ENCODE measurements around the gene BCAS3. TPM values are rescaled to one million over a fixed set of nuclear protein-coding genes. Genes with fewer than 3 reads are reported as not detected.
"Not testable (repeated sequence)": the region's sequence is repeated elsewhere in the genome, so short reads cannot be mapped to it uniquely, and the experiment has no call there.

The BCAS3 gene
- total RNA-seq, 3 donors from 2014 or later: 3.6 to 4.2 (median 4.1) TPM

DNA sequence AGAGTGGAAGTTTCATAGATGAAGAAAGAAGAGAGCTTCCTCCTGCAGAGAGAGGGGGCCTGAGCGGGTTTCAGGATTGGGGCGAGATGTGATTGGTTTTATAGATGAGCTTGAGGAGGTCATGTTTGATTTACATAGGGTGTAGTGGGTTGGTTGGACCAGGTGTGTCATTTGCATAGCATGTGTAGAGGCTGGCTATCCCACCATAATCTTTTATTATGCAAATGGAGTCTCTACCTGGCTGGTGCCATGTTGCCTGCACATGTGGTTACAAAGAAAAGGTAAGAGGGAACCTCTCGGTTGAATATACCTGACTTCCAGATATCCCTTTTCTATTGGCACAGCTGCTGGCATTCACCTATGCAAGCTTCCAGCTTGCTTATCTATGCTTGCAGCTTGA is 228.1 kb downstream of the BCAS3 start:
- DNase-seq: no peak
- Mint-ChIP-seq H3K36me3 (ENCODE audit: insufficient read depth) (peaks cover 10% of the 10 kb centered on the region), H3K4me3 (no peak overlapping the region), H3K9me3 (no peaks in the 10 kb centered on the region), H3K27me3 (ENCODE audit: low read depth) (no peaks in the 10 kb centered on the region), H3K4me1 (ENCODE audit: low read depth) (no peaks in the 10 kb centered on the region)
- no peak for ATAC-seq

DNA sequence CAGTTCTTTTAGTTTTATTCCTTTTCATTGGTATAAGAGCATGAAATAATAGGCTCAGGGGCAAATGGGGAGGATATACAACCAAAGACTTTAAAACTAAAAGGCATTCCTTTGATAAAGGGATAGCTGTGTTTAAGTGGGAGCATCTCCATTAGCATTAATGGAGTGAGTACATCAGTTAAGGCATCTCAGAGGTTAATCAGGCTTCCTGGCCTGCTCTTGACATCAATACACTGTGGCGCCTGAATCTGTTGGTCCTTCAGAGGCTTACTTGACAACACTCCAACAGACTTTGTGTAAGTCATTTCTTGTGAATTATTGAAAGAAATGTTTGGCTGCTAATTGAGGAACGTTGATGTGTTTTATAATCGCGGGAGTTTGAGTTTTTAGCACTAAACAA is 230.7 kb downstream of the BCAS3 start:
- H3K27me3 Mint-ChIP-seq (ENCODE audit: low read depth): no peaks in the 10 kb centered on the region
- no peak for ATAC-seq

DNA sequence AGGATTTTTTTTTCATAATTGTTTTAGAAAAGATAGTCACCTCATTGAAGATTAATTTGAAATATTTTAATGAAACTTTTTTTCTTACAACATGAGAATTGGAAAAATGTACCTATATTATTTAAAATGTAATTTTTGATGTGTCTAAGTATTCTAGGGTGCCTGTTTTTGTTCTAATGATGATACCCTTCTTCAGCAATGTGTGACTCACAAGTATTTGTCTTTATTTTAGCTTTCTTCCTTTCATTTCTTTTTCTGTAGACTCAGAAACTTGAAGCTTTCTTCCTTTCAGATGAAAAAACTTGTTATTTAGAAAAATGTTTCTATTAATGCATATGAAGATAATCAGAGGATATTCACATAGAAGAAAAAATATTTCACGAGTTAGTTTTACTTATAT is 231.8 kb downstream of the BCAS3 start:
- Mint-ChIP-seq H3K4me1 (ENCODE audit: low read depth) (no peaks in the 10 kb centered on the region), H3K36me3 (ENCODE audit: insufficient read depth) (peaks cover 19% of the 10 kb centered on the region), H3K9me3 (no peaks in the 10 kb centered on the region), H3K4me3 (no peak overlapping the region), H3K27me3 (ENCODE audit: low read depth) (no peaks in the 10 kb centered on the region)
- ATAC-seq (no peak), DNase-seq (no peak)

More for the DNA sequence above, 230.7 kb downstream of the BCAS3 start:
- Mint-ChIP-seq H3K4me3 (no peak overlapping the region), H3K36me3 (ENCODE audit: insufficient read depth) (peaks cover 12% of the 10 kb centered on the region), H3K4me1 (ENCODE audit: low read depth) (no peaks in the 10 kb centered on the region), H3K9me3 (no peaks in the 10 kb centered on the region)
- DNase-seq: no peak

GRCh38 chr17:60910415-60910814 is 232.8 kb downstream of the BCAS3 start:
- H3K27me3 Mint-ChIP-seq (ENCODE audit: low read depth): no peaks in the 10 kb centered on the region
- ATAC-seq: no peak
- no peaks in the 10 kb centered on the region for H3K4me1 Mint-ChIP-seq (ENCODE audit: low read depth)
- no peak for DNase-seq
- H3K4me3 Mint-ChIP-seq: no peak overlapping the region
- H3K9me3 Mint-ChIP-seq: no peaks in the 10 kb centered on the region
- peaks cover 18% of the 10 kb centered on the region for H3K36me3 Mint-ChIP-seq (ENCODE audit: insufficient read depth)

DNA sequence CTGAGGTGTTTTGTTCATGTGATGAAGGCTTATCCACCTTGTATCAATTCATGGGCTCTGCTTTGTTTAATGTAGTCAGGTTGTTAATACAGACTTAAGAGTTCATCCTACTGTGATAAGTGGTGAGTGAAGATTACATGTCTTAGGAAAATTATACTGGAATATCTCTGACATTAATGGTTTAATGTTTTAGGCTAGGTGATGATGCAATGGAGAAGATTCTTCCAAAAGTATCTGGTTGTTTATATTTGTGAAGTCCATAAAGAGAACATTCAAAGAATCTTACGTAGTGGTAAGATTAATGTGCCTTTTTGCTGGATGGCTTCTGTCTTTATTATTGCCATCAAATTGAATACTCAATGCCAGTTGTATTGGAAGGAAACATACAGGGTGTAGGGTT is 236.4 kb downstream of the BCAS3 start:
- no peak for DNase-seq
- no peak overlapping the region for H3K4me3 Mint-ChIP-seq
- H3K36me3 Mint-ChIP-seq (ENCODE audit: insufficient read depth): peaks cover 21% of the 10 kb centered on the region
- no peaks in the 10 kb centered on the region for H3K4me1 Mint-ChIP-seq (ENCODE audit: low read depth)
- H3K9me3 Mint-ChIP-seq: peaks cover 7% of the 10 kb centered on the region
- ATAC-seq: no peak
- no peaks in the 10 kb centered on the region for H3K27me3 Mint-ChIP-seq (ENCODE audit: low read depth)

DNA sequence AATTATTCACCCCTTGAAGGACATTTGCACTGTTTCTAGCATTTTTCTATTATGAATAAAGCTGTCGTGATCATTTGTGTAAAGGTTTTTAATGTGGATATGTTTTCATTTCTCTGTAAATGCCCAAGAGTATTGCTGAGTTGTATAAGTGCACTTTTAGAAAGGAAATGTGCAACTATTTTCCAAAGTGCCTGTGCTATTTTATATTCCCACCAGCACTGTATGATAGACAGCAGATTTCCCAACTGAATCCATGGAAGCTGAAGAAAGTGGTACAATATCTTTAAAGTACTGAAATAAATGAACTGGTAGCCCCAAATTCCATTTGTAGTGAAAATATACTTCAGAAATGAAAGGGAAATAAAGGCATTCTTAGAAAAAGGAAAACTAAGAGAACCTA is 238.4 kb downstream of the BCAS3 start:
- H3K9me3 Mint-ChIP-seq: peaks cover 7% of the 10 kb centered on the region

DNA sequence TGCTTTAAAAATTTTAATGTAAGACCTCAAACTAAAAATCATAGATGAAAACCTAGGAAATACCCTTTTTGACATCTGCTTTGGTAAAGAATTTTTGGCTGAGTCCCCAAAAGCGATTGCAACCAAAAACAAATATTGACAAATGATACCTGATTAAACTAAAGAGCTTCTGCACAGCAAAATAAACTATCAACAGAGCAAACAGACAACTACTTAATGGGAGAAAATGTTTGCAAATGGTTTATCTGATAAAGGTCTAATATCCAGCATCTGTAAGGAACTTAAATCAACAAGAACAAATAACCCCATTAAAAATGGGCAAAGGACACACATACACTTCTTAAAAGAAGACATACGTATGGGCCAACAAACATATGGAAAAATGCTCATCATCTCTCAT is 242.5 kb downstream of the BCAS3 start:
- H3K27me3 Mint-ChIP-seq (ENCODE audit: low read depth): no peaks in the 10 kb centered on the region
- H3K36me3 Mint-ChIP-seq (ENCODE audit: insufficient read depth): peaks cover 10% of the 10 kb centered on the region
- no peaks in the 10 kb centered on the region for H3K4me1 Mint-ChIP-seq (ENCODE audit: low read depth)
- ATAC-seq (no peak), DNase-seq (no peak)
- H3K9me3 Mint-ChIP-seq: peaks cover 7% of the 10 kb centered on the region
- H3K4me3 Mint-ChIP-seq: no peak overlapping the region

More for the DNA sequence above, 238.4 kb downstream of the BCAS3 start:
- H3K4me3 Mint-ChIP-seq: no peak overlapping the region
- peaks cover 21% of the 10 kb centered on the region for H3K36me3 Mint-ChIP-seq (ENCODE audit: insufficient read depth)
- no peaks in the 10 kb centered on the region for H3K27me3 Mint-ChIP-seq (ENCODE audit: low read depth)
- no peak for ATAC-seq
- H3K4me1 Mint-ChIP-seq (ENCODE audit: low read depth): no peaks in the 10 kb centered on the region
- no peak for DNase-seq

DNA sequence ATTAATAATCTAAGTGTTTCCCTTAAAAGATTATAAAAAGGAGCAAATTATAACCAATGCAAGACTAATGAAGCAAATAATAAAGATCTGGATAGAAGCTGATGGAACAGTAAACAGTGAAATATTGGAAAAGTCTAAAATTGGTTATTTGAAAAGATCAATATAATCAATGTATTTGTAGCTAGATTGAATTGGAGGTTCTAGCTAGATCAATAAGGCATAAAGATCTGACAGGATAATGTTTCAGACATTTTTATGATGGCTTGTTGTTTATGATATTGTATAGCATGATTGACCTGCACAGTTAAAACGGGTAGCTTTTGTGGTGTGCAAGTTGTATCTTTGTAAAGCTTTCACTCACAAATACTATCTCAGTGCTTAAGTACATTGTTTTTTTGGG is 245.3 kb downstream of the BCAS3 start:
- H3K27me3 Mint-ChIP-seq (ENCODE audit: low read depth): no peaks in the 10 kb centered on the region
- no peaks in the 10 kb centered on the region for H3K9me3 Mint-ChIP-seq
- H3K36me3 Mint-ChIP-seq (ENCODE audit: insufficient read depth): peaks cover 5% of the 10 kb centered on the region
- ATAC-seq: no peak
- DNase-seq: no peak
- H3K4me3 Mint-ChIP-seq: no peak overlapping the region
- H3K4me1 Mint-ChIP-seq (ENCODE audit: low read depth): no peaks in the 10 kb centered on the region

GRCh38 chr17:60926466-60927183 is 249.0 kb downstream of the BCAS3 start:
- DNase-seq: no peak
- Mint-ChIP-seq H3K36me3 (ENCODE audit: insufficient read depth) (no peaks in the 10 kb centered on the region), H3K4me3 (no peak overlapping the region), H3K4me1 (ENCODE audit: low read depth) (no peaks in the 10 kb centered on the region), H3K27me3 (ENCODE audit: low read depth) (no peaks in the 10 kb centered on the region), H3K9me3 (no peaks in the 10 kb centered on the region)
- no peak for ATAC-seq

- DNase-seq: no peak
- no peak for ATAC-seq
- H3K36me3 Mint-ChIP-seq (ENCODE audit: insufficient read depth): no peaks in the 10 kb centered on the region
- H3K4me1 Mint-ChIP-seq (ENCODE audit: low read depth): no peaks in the 10 kb centered on the region
- H3K4me3 Mint-ChIP-seq: no peak overlapping the region
- no peaks in the 10 kb centered on the region for H3K9me3 Mint-ChIP-seq
- H3K27me3 Mint-ChIP-seq (ENCODE audit: low read depth): no peaks in the 10 kb centered on the region
Measured at GRCh38 chr17:60933739-60934138, 256.1 kb downstream of the BCAS3 start.

- Mint-ChIP-seq H3K4me3 (no peak overlapping the region), H3K27me3 (ENCODE audit: low read depth) (no peaks in the 10 kb centered on the region), H3K4me1 (ENCODE audit: low read depth) (no peaks in the 10 kb centered on the region), H3K9me3 (no peaks in the 10 kb centered on the region), H3K36me3 (ENCODE audit: insufficient read depth) (no peaks in the 10 kb centered on the region)
- no peak for ATAC-seq
- DNase-seq: no peak
Measured at GRCh38 chr17:60934723-60935122, 257.1 kb downstream of the BCAS3 start.

DNA sequence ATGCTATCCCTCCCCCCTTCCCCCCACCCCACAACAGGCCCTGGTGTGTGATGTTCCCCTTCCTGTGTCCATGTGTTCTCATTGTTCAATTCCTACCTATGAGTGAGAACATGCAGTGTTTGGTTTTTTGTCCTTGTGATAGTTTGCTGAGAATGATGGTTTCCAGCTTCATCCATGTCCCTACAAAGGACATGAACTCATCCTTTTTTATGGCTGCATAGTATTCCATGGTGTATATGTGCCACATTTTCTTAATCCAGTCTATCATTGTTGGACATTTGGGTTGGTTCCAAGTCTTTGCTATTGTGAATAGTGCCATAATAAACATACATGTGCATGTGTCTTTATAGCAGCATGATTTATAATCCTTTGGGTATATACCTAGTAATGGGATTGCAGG is 258.3 kb downstream of the BCAS3 start:
- not testable (repeated sequence) for H3K36me3 Mint-ChIP-seq (ENCODE audit: insufficient read depth); H3K9me3 Mint-ChIP-seq; H3K4me1 Mint-ChIP-seq (ENCODE audit: low read depth); DNase-seq; H3K27me3 Mint-ChIP-seq (ENCODE audit: low read depth); ATAC-seq; H3K4me3 Mint-ChIP-seq

GRCh38 chr17:60939318-60939717 is 261.7 kb downstream of the BCAS3 start:
- Mint-ChIP-seq H3K4me1 (ENCODE audit: low read depth) (no peaks in the 10 kb centered on the region), H3K27me3 (ENCODE audit: low read depth) (no peaks in the 10 kb centered on the region), H3K36me3 (ENCODE audit: insufficient read depth) (no peaks in the 10 kb centered on the region), H3K9me3 (no peaks in the 10 kb centered on the region), H3K4me3 (no peak overlapping the region)
- DNase-seq (no peak), ATAC-seq (no peak)

DNA sequence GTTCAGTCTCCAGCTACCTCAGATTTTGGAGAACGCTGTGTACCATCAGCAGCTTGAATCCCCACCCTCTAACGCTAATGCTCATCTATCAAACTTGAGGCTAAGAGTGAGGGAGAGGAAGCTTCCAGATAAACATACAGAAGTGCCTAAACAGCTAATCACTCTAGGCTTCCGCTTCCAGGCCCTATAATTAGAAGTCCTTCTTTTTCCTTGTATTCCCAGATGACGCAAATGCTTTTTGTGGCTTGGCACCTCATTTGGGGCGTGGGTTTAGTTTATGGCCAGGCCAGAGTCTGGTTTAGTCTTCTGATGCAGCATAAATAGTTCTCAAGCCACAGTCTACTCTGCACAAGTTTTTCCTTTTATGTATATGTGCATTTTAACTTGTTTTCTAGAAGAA is 263.4 kb downstream of the BCAS3 start:
- Mint-ChIP-seq H3K4me1 (ENCODE audit: low read depth) (no peaks in the 10 kb centered on the region), H3K4me3 (no peak overlapping the region), H3K27me3 (ENCODE audit: low read depth) (no peaks in the 10 kb centered on the region), H3K36me3 (ENCODE audit: insufficient read depth) (no peaks in the 10 kb centered on the region), H3K9me3 (no peaks in the 10 kb centered on the region)
- ATAC-seq: no peak
- DNase-seq: no peak

DNA sequence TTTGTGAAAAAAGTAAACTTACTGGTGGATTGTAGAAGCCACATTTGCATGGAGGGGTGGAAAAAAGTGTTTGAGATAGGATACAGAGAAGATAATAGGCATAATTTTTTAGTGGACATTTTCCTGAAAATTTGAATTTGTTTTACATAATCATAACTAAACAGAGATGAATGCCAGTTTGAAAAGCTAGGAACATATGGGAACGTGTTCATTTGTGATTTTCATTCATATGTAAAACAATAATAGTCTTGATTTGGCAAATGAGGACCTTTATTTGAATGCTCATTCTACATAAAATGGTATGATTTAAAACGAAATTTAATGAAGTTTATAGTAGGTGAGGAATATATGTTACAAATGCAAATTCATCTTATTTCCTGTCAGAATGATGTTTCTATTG is 263.9 kb downstream of the BCAS3 start:
- Mint-ChIP-seq H3K4me3 (no peak overlapping the region), H3K9me3 (no peaks in the 10 kb centered on the region), H3K36me3 (ENCODE audit: insufficient read depth) (no peaks in the 10 kb centered on the region), H3K4me1 (ENCODE audit: low read depth) (no peaks in the 10 kb centered on the region), H3K27me3 (ENCODE audit: low read depth) (no peaks in the 10 kb centered on the region)
- no peak for DNase-seq
- no peak for ATAC-seq

DNA sequence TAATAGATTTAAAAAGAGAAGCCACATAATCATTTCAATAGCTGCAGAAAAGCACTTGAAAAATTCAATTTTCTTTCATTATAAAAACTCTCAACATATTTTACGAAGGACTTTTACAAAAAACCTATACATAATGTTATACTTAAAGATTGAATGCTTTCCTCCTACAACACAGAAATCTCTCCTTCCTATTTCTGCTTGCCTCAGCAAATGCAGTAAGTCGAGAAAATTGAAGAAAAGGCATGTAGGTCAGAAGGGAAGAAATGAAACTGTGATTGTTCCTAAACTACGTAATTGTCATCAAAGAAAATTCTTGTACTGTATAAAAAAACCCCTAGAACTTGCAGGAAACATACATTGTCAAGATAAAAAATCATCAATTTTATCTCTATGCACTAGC is 267.1 kb downstream of the BCAS3 start:
- H3K27me3 Mint-ChIP-seq (ENCODE audit: low read depth): no peaks in the 10 kb centered on the region
- no peaks in the 10 kb centered on the region for H3K9me3 Mint-ChIP-seq
- ATAC-seq (no peak), DNase-seq (no peak)
- H3K36me3 Mint-ChIP-seq (ENCODE audit: insufficient read depth): peaks cover 9% of the 10 kb centered on the region
- H3K4me3 Mint-ChIP-seq: no peak overlapping the region
- no peaks in the 10 kb centered on the region for H3K4me1 Mint-ChIP-seq (ENCODE audit: low read depth)
